MM.1S (cell line): ENCODE measurements around the gene TEAD2.

Source experiments
- EZH2 ChIP-seq: fragments of 300-600 bp; sonication (generic); optimal IDR thresholded peaks from 2 replicates; pipeline ENCODE3; 2017; ENCODE audit warnings: low read depth, mild to moderate bottlenecking, antibody characterized with exemption, low read length, mixed read lengths
- EZH2phosphoT487 ChIP-seq: fragments of 300-600 bp; sonication (generic); IDR thresholded peaks from 2 replicates; pipeline ENCODE4 v1.6.1; 2018; ENCODE audit warnings: antibody characterized with exemption, low read length
- TF ChIP-seq, protein P1 (sequence below): fragments of 300-600 bp; sonication (generic); IDR thresholded peaks from 2 replicates; pipeline ENCODE4 v1.5.1; 2016; ENCODE audit warnings: antibody characterized with exemption, low read length, mixed read lengths

DNA sequence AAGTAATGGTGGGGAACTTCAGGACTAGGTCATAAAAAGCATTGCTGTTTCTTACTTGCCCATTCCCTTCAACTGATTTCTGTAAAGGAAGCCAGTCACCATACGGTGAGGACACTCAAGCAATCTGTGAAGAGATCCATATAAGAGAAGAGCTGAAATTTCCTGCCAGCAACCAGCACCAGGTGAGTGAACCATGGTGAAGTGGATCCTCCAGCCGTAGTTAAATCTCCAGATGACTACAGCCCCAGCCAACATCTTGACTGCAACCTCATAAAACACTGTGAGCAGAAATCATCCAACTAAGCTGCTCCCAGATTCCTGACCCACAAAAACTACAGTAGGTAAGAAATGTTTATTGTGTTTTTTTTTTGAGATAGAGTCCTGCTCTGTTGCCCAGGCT lies 33.5 kb downstream of the TEAD2 start:
- TF ChIP-seq, protein P1, sequence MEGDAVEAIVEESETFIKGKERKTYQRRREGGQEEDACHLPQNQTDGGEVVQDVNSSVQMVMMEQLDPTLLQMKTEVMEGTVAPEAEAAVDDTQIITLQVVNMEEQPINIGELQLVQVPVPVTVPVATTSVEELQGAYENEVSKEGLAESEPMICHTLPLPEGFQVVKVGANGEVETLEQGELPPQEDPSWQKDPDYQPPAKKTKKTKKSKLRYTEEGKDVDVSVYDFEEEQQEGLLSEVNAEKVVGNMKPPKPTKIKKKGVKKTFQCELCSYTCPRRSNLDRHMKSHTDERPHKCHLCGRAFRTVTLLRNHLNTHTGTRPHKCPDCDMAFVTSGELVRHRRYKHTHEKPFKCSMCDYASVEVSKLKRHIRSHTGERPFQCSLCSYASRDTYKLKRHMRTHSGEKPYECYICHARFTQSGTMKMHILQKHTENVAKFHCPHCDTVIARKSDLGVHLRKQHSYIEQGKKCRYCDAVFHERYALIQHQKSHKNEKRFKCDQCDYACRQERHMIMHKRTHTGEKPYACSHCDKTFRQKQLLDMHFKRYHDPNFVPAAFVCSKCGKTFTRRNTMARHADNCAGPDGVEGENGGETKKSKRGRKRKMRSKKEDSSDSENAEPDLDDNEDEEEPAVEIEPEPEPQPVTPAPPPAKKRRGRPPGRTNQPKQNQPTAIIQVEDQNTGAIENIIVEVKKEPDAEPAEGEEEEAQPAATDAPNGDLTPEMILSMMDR, result no peak
- no peak for TF ChIP-seq EZH2phosphoT487
- TF ChIP-seq EZH2, result no peak
